GM06990 (cell line): ENCODE measurements around the gene BRPF1.

ENCODE experiments used
- DNase-seq: peaks from one replicate; pipeline ENCODE4 v3.0.0-alpha.2; 2011; ENCODE audit not compliant: insufficient read length; ENCODE audit errors: extremely low read depth
- H3K27me3 ChIP-seq: replicated peaks from 2 replicates; pipeline ENCODE4 v1.6.0; 2011; ENCODE audit warnings: low read length; ENCODE audit not compliant: control insufficient read depth, insufficient read depth
- H3K36me3 ChIP-seq: 2 replicates; pipeline ENCODE4 v1.5.1; 2011; ENCODE audit warnings: low read length; ENCODE audit not compliant: control insufficient read depth, insufficient read depth
- H3K4me3 ChIP-seq: replicated peaks from 2 replicates; pipeline ENCODE4 v1.5.1; 2011; ENCODE audit warnings: low read depth, mild to moderate bottlenecking, control low read depth, low read length
- CTCF ChIP-seq: IDR thresholded peaks from 2 replicates; pipeline ENCODE4 v1.5.1; 2011; ENCODE audit warnings: low read length, control low read depth, mild to moderate bottlenecking, inconsistent platforms; ENCODE audit not compliant: insufficient read depth, poor library complexity, severe bottlenecking

BRPF1 gene

GRCh38 chr3:9698293-9698692 is 33.2 kb upstream of the BRPF1 start:
- DNase-seq, result no peak
- Histone ChIP-seq H3K27me3 (no peaks in the 10 kb centered on the region), H3K36me3 (peaks cover 49% of the 10 kb centered on the region), H3K4me3 (no peak overlapping the region)
- no peak for TF ChIP-seq CTCF

GRCh38 chr3:9700536-9700935 is 31.0 kb upstream of the BRPF1 start:
- TF ChIP-seq CTCF, result no peak
- Histone ChIP-seq H3K4me3 (no peak overlapping the region), H3K36me3 (peaks cover 31% of the 10 kb centered on the region), H3K27me3 (no peaks in the 10 kb centered on the region; the same call in 1 of the 2 replicates)
- DNase-seq, result no peak

DNA sequence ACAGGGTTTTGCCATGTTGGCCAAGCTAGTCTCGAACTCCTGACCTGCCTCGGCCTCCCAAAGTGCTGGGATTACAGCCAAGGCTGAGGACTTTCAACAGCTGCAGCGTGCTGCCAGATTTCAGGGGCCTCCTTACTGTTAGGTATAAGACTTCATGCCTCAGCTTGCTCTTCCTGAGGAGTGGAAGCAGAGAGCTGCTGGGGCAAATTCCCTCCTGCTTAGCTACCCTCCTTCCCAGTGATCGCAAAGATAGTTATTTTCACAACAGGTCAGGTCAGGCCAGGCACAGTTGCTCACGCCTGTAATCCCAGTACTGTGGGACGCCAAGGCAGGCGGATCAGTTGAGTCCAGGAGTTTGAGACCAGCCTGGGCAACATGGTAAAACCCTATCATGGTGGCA is 30.5 kb upstream of the BRPF1 start:
- TF ChIP-seq CTCF, result no peak

DNA sequence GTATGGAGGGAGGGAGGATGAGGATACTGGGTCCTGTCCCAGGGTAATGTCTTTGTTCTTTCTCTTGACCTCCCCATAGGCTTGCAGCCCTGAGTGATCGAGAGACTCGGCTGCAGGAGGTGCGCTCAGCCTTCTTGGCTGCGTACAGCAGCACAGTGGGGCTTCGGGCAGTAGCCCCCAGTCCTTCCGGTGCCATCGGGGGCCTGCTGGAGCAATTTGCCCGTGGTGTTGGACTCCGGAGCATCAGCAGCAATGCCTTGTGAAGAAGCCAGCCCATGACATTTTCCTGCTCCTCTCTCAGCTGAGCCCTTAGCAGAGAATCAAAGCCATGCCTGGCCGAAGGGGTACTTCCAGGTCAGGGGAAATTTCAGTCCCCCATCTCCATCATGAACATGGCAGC is 29.8 kb upstream of the BRPF1 start:
- TF ChIP-seq CTCF, result no peak
- no peak overlapping the region for H3K4me3 ChIP-seq
- no peaks in the 10 kb centered on the region; the same call in 1 of the 2 replicates for H3K27me3 ChIP-seq
- peaks cover 28% of the 10 kb centered on the region for H3K36me3 ChIP-seq
- no peak for DNase-seq

More for the DNA sequence above, 30.5 kb upstream of the BRPF1 start:
- peaks cover 28% of the 10 kb centered on the region for H3K36me3 ChIP-seq
- no peaks in the 10 kb centered on the region; the same call in 1 of the 2 replicates for H3K27me3 ChIP-seq
- no peak for DNase-seq
- no peak overlapping the region for H3K4me3 ChIP-seq

DNA sequence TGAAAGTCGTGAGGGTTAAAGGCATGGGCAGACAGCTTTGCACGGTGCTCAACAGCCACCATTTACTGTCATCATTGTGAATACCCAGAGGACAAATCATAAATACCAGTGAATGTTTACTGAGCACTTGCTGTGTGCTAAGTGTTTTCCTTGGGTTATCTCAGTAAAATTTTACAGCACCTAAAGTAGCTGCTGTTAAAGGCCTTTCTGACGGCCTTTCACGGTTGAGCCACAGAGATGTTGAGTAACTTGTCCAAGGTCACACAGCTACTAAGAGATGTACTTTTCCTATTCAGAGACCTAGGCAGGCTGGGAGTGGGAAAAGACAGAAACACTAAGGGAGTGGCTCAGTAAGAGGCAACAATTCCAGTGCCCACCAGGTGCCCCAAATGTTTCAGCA is 28.3 kb upstream of the BRPF1 start:
- Histone ChIP-seq H3K4me3 (no peak overlapping the region), H3K27me3 (no peaks in the 10 kb centered on the region; the same call in 1 of the 2 replicates), H3K36me3 (peaks cover 17% of the 10 kb centered on the region)
- TF ChIP-seq CTCF, result no peak
- no peak for DNase-seq

DNA sequence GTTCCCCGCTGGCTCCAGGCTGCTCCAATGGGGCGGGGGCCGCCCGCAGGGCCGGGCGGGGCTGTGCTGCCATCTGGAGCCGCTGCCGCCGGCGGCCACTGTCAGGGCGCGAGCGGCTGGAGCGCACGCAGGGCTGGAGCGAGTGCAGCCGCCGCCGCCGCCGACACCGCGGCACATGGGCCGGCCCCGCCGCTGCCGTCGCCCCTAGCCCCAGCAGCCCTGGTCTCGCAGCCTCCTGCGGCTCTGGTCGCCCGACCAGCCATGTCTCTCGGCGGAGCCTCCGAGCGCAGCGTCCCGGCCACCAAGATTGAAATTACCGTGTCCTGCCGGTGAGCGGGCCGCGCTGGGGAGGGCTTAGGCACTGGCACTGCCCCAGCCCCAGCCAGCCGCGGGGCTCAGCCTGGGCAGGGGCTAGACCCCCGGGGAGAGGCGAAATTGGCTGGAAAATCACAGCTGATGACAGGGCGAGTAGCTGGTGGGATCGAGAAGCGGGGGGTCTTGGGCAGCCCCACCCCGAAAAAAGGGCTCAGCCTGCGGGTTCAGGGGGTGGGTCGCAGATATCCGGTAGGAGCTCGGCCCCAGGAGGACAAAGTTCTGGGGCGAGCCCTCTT is 27.7 kb upstream of the BRPF1 start, which contains the start of gene CPNE9:
TSS of gene CPNE9 (plus strand) at position 98 of the 611 bp plus-strand sequence. CDS start at position 262, 164 bp downstream.
- DNase-seq, result no peak
- TF ChIP-seq CTCF, result no peak
- Histone ChIP-seq H3K4me3 (no peak within 1 kb of the TSS), H3K27me3 (no peaks in the 10 kb centered on the region; the same call in 1 of the 2 replicates), H3K36me3 (peaks cover 13% of the 10 kb centered on the region)
